Measurements from ENCODE around the gene NME8. TPM values are rescaled to one million over a fixed set of nuclear protein-coding genes. Genes with fewer than 3 reads are reported as not detected.

NME8 gene
- not detected in 2 replicates for total RNA-seq

GRCh38 chr7:37848297-37848696 lies at the start of gene NME8:
TSS of gene NME8 (plus strand) at chr7:37848597. CDS start at chr7:37850267, 1,670 bp downstream.

GRCh38 chr7:37916673-37917660 lies 68.6 kb downstream of the NME8 start, which contains the start of gene SFRP4:
TSS of gene SFRP4 (minus strand) at chr7:37916817. CDS start at chr7:37916537, 280 bp downstream.

GRCh38 chr7:37920305-37920848 lies 72.0 kb downstream of the NME8 start, which contains the start of gene EPDR1:
TSS of gene EPDR1 (plus strand) at chr7:37920640. CDS start at chr7:37920940, 300 bp downstream.

Other genes starting within 250 kb of the NME8 start
- not detected in 2 replicates for gene GPR141, start 164.8 kb upstream of the NME8 start, total RNA-seq
- gene SFRP4, start 68.2 kb downstream of the NME8 start, total RNA-seq = 0.79 TPM in 1 of 2 replicates, not detected in the other
- 1.6 TPM in 1 of 2 replicates, not detected in the other for gene EPDR1, start 72.0 kb downstream of the NME8 start, total RNA-seq

Measured in placental epithelial cell (primary cell).